ENCODE data around the gene TUBB6.

- TF ChIP-seq, protein P1, sequence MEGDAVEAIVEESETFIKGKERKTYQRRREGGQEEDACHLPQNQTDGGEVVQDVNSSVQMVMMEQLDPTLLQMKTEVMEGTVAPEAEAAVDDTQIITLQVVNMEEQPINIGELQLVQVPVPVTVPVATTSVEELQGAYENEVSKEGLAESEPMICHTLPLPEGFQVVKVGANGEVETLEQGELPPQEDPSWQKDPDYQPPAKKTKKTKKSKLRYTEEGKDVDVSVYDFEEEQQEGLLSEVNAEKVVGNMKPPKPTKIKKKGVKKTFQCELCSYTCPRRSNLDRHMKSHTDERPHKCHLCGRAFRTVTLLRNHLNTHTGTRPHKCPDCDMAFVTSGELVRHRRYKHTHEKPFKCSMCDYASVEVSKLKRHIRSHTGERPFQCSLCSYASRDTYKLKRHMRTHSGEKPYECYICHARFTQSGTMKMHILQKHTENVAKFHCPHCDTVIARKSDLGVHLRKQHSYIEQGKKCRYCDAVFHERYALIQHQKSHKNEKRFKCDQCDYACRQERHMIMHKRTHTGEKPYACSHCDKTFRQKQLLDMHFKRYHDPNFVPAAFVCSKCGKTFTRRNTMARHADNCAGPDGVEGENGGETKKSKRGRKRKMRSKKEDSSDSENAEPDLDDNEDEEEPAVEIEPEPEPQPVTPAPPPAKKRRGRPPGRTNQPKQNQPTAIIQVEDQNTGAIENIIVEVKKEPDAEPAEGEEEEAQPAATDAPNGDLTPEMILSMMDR (IDR thresholded peaks at IDR 0.05; ENCODE audit: extremely low read depth in 1 of 2, insufficient read depth in 1 of 2, low read depth in 1 of 2, low read length in 2 of 2), result no peak
- TF ChIP-seq EZH2 (IDR thresholded peaks at IDR 0.05; ENCODE audit: borderline replicate concordance, low read depth, low read length, severe bottlenecking) (no peak), POLR2A (IDR thresholded peaks at IDR 0.05; ENCODE audit: low read depth, low read length) (no peak), MAX (IDR thresholded peaks at IDR 0.05; ENCODE audit: insufficient read depth, insufficient read length) (no peak), POLR2AphosphoS5 (IDR thresholded peaks at IDR 0.05; ENCODE audit: insufficient read depth, low read depth, low read length) (no peak)
Measured at GRCh38 chr18:12299862-12300261, 8.2 kb upstream of the TUBB6 start.

All from endothelial cell of umbilical vein (primary cell).